Measurements from ENCODE around the gene C2orf42. TPM values are rescaled to one million over a fixed set of nuclear protein-coding genes. Genes with fewer than 3 reads are reported as not detected.
"Not testable (repeated sequence)": the region's sequence is repeated elsewhere in the genome, so short reads cannot be mapped to it uniquely, and the experiment has no call there.

The C2orf42 gene
- total RNA-seq = 9.9 and 13.7 TPM in 2 replicates

DNA sequence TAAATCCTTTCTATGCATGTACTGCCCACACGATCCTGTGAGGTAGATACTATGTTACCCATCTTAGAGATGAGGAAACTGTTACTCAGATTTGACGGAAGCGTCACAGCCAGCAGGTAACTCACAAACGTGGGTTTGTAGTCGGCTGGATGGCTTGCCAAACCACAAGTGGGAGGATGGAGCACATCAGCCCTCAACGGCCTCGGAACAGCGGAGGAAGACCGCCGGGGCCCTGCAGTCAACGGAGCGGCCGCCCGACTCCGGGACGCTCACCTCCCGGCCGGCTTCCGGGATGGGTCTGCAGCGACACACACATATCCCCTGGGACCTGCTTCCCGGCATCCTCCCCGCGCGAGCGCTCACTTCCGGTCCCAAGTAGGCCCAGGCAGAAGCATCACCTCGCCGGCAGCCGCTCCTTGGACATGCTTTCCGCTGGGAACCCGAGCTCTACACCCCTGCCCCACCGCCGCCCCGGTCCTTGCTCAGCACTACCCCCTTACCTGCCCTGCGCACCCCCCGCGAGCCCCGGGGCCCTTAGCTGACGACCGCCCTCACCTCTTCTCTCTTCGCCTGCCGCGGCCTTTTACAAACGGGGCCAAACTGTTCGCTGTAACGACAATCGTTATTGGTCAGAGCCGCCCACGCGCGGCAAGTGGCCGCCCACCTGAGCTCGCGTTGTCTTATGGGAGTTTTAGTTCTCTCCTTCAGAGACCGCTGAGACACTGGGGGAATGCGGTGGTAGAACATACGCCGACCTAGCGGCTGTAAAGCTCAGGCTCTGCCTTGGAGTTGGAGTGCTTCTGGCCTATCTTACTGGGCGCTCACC is at the start of gene C2orf42:
Gene C2orf42 (minus strand): TSS at position 602 of the 826 bp plus-strand sequence. CDS start 9,034 bp downstream, outside the sequence.
- peak; percentile 93 to 97 for DNase-seq (ENCODE audit: low read depth in 2 of 2)

DNA sequence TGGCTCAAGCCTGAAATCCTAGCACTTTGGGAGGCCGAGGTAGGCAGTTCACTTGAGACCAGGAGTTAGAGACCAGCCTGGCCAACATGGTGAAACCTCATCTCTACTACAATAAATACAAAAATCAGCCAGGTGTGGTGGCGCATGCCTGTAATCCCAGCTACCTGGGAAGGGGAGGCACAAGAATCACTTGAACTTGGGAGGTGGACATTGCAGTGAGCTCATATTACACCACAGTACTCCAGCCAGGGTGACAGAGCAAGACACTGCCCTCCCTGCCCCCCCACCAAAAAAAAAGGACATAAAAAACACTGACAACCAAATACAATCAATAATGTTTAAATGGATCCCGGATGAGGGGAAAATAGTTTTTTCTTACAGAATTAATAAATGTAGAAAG is 49.8 kb upstream of the C2orf42 start:
- DNase-seq (ENCODE audit: low read depth in 2 of 2) = no peak

DNA sequence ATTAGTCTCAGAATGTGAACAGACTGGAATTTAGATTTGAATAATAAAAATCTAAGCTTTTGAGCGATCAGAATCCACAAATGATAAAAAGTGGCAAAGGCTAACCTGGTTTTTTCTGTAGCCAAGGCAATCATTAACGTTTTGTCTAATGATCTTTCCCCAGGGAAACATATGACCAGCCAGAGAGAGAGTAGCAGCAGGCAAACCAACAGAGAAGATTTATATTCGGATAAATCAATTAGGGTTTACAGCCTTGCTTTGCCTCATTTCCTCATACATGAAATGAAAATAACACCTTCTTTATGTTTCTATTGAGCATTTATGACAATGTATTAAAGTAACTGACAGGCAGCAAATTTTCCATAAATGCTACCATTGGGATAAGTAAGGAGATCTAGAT is 43.1 kb upstream of the C2orf42 start:
- no peak for DNase-seq (ENCODE audit: low read depth in 2 of 2)

DNA sequence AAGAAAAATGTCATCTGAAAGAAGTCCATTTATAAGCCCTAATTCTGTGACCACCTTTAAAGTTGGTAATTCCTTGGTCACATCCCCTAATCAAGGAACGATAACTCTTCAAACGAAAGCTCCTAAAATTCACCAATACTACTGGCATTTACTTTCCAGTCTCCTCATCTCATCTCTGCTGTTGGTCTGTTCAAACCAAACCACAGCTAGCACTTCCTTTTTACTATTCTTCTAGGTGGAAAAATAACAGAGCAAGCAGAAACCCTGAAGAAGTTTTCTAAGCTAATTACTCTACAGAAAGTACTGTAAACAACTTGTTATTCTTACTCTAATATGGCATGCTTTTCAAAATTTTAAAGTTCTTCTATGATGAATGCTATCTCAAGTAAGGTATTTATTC is 36.0 kb upstream of the C2orf42 start:
- no peak for DNase-seq (ENCODE audit: low read depth in 2 of 2)

DNA sequence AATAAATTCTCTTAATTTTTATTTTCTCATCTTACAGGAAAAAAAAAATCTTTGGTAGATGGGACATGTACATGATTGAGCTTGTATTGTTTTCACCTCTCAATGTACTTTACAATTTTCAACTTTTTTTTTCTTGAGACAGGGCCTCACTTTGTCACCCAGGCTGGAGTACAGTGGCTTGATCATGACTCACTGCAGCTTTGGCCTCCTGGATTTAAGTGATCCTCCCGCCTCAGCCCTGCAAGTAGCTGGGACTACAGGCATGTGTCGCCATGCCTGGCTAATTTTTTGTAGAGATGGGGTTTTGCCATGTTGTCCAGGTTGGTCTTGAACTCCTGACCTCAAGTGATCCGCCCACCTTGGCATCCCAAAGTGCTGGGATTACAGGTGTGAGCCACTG is 32.5 kb upstream of the C2orf42 start:
- not testable (repeated sequence) for DNase-seq (ENCODE audit: low read depth in 2 of 2)

DNA sequence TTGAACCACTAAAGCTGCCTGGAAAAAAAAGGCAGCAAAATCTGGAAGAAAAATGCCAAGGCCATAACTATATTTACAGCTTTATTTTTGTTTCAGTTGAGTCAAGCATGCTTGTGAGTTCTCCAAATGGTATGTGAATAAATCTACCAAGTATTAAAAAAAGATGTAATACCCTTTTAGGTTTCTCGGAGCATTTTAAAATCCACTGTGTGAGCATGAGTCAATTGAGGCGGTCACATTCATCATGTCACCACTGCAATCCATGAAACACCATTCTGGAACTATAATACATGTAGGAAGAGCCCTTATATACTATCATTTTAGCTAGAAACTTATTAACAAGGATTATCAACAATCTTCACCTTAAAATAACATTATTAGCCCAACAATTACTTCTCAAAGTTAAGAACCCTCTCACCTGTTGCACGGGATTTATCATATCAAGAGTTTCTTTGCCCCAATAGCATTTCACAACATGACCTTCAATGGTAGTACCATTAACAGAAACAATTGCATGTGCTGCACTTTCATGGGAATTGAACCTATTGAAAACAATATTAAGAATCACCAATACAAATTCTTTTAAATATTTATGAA is 24.2 kb upstream of the C2orf42 start:
- DNase-seq (ENCODE audit: low read depth in 2 of 2) = no peak

DNA sequence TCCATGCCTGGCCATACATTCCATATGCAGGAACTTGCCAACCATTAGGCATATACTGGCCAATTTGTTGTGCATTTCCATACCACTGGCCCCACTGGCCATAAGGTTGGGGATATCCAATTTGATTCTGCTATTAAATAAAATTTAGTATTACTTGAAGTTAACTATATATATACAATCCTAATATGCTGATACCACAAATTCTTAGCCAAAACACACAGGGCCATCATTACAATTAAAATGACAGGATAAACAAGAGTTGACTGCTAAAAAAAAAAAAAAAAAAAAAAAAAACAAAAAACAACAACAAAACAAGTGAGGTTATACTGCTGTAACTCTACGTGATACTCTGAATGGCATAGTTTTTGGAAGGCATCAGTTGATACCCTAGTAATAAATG is 23.5 kb upstream of the C2orf42 start:
- DNase-seq (ENCODE audit: low read depth in 2 of 2) = no peak

DNA sequence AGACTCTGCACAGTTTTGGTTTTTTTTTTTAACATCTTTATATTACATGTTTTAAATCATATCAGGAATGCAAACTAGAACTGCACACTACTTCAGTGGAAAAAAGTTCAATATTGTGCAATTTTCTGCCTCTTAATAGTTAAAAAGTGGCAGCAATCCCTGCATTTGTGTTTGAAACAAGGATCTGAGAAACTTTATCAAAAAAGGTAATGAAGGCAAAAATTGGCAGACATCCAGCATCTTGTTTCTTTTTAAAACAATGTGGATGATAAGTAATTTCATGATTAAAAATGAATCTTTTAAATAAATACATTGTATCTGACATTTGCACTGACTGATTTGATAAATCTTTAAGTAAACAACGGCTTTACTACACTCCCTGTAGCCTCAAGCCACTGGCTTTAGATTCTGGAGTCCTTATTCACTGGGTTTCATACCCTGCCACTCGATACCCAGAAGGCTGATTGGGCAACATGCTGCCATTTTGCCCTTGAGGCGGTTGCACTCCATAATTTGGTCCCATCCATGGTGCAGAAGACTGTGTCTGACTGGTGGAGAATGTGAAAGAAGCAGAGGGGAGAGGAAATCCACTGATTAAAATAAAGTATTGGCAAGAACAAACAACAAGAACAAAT is 21.6 kb upstream of the C2orf42 start:
- peak in 1 of 2 donors; percentile 9 for DNase-seq (ENCODE audit: low read depth in 2 of 2)

DNA sequence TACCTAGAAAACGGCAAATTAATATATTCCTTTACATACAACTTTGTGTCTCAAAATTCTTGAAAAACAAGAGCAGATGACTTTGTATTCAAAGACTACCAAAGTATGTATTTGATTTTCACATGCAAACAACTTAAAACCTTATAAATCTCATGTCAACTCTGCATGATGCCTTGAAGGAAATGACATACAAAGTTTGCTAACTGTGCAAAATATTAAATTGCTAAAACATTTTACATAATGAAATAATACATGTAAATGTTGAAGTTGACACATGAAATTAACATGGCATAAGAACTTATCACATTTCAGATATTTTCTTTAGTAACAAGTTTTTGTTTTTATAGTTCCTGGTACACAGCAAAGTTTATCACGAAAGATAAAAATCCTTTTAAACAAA is 20.8 kb upstream of the C2orf42 start:
- no peak for DNase-seq (ENCODE audit: low read depth in 2 of 2)

DNA sequence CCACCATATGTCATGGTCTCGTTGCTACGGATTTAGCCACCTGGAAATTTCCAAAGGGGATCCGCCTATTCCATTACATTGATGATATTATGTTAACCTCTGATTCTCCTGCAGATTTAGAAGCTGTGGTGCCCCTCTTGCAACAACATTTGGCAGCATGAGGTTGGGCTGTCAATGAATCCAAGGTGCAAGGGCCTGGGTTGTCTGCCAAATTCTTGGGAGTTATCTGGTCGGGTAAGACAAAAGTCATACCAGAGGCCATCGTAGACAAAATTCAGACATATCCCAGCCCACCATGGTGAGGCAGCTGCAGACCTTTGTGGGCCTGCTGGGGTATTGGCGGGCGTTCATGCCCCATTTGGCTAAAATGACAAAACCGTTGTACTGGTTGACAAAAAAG is 13.6 kb upstream of the C2orf42 start:
- DNase-seq (ENCODE audit: low read depth in 2 of 2) = no peak

DNA sequence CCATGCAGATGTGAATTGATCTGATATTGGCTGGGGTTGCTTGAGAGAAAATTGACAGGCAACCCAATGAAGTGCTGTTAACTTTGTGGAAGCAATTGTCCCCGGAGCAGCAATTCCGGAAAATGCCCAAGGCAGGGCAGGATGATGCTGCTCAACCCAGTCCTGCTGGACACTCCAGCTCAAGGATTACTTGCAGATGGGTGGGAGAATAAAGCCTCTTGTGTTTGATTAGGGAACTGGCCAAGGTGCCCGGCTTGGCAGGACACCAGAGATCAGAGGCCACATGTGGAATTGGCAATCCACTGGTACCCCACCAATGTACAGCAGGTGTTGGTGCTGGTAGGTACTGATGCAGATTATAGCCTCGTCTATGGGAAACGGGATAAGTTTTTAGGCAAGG is 12.3 kb upstream of the C2orf42 start:
- no peak for DNase-seq (ENCODE audit: low read depth in 2 of 2)

DNA sequence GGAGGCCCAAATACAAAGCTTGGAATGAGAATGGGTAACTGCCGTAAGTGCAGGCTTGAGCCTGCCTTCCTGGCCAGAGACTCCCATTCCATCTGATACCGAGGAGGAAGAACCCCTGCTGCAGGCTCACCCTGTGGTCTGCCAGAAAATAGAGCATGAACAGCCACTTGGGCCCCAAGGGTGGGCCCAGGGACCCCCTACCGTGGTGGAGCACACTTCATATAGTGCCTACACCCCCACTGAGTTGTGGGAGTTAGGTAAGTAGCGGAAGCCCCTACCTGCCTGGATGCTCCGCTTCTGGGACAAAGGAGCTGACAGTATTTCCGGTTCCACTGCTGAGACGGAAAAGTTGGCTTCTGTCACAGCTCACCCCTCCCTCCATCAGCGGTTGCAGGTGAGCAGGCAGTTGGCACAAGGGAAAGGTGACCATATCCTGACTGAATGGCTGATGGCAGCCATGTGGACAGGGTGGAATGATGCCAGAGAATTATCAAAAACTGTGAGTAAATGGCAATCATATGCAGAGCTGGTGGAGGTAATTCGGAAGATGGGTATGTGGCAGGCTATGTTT is 11.5 kb upstream of the C2orf42 start:
- no peak for DNase-seq (ENCODE audit: low read depth in 2 of 2)

DNA sequence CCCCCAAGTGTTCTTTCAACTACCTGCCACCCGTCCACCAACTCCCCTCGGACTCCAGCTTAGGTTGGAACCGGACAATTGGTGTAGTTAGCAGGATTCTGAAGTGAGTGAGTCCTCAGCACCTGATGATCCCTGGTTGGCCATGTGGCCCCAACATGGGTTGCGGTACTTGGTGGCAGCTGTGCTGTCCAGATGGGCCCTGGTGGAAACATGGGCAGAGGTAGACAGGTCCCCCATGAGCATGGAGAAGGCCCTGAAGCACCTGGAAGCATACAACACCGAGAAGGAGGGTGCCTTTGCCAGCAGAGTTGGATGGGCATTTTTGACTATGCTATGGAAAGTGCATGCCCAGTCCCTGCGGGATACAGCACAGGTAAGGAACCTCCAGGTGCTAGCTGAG is 11.0 kb upstream of the C2orf42 start:
- no peak for DNase-seq (ENCODE audit: low read depth in 2 of 2)

DNA sequence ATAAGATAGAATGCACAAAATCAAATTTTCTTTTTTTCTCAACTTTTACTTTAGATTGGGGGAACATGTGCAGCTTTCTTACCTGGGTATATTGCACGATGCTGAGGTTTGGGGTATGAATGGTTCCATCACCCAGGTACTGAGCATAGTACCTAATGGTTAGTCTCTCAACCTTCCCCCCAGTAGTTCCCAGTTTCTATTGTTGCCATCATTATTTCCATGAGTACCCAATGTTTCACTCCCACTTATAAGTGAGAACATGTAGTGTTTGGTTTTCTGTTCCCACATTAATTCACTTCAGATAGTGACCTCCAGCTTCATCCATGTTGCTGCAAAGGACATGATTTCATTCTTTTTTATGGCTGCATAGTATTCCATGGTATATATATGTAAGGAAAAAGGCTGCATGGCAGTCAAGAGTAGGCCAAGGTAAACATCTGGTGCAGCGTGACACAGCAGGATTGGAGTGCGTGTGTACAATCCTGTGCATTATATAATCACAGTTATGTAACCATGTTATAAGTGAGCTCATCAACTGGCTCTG is 10.5 kb upstream of the C2orf42 start:
- no peak for DNase-seq (ENCODE audit: low read depth in 2 of 2)

DNA sequence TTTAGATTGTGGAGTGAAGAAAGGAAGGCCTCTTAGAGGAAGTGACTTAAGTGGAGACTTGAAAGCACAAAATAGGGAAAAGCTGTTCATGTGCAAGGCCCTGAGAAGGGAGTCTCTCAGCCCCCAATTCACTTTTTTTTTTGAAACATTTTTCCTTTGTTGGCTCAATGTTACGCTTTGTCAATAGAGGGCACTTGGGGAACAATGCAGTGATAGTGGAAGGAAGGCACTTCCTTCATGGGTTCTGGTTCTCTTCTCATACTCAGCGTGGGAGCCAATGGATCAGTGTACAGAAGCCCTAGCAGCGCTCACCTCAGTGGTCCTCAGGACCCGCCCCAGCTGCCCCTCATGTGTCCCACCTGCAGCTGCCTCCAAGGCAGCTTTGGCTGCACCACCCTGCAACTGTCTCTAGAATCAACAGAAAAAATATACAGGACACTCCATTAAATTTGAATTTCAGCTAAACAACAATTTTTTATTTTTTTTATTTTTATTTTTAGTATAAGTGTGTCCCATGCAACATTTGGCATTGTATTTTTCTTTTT is 8.6 kb upstream of the C2orf42 start:
- DNase-seq (ENCODE audit: low read depth in 2 of 2) = no peak

DNA sequence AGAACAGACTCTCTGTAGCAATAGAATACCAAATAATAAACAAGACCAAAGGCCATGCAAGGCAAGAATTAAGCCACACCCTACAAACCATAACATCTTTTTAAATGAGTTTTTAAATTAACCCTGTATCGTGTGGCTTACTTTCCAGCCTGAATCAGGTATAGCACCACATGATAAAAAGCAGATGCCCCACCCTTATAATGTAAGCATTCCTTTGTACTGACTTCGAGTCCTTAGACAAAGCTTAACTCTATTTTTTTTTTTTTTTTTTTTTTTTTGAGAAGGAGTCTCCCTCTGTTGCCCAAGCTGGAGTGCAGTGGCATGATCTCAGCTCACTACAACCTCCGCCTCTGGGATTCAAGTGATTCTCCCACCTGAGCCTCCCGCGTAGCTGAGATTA is 1.7 kb upstream of the C2orf42 start:
- DNase-seq (ENCODE audit: low read depth in 2 of 2) = no peak

DNA sequence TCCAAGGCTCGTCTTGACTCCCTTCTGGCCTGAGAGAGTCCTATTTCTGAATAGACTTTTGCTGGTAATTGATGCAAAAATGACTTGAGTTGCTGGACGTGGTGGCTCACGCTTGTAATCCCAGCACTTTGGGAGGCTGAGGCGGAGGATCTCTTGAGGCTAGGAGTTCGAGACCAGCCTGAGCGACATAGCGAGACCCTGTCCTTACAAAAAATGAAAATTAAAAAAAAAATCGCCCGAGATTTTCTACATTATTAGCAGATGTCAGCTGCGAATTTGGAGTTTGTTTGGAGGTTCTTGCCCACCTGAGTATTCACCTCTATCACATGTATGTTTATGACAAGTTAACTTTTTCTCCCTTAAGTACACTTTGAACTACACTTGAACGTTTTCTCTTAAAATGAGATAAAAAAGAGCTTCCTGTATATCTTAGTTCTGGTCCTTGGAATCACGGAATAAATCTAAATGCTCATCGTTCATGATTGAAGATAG is 471 bp upstream of the C2orf42 start:
- no peak for DNase-seq (ENCODE audit: low read depth in 2 of 2)

DNA sequence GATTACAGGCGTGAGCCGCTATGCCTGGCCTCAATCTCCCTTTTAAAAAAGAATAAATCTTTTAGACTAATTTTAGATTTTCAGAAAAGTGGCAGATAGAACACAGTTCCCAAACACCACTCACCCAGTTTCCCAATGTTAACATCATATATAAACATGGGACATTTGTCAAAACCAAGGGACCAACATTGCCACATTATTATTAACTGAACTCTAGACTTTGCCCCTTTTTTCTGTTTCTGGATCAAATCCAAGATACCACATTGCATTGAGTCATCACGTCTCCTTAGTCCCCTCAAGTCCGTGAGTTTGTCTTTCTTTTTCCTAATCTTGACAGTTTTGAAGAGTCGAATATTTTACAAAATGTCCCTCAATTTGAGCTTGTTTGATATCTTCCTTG is 2.4 kb downstream of the C2orf42 start:
- no peak for DNase-seq (ENCODE audit: low read depth in 2 of 2)

DNA sequence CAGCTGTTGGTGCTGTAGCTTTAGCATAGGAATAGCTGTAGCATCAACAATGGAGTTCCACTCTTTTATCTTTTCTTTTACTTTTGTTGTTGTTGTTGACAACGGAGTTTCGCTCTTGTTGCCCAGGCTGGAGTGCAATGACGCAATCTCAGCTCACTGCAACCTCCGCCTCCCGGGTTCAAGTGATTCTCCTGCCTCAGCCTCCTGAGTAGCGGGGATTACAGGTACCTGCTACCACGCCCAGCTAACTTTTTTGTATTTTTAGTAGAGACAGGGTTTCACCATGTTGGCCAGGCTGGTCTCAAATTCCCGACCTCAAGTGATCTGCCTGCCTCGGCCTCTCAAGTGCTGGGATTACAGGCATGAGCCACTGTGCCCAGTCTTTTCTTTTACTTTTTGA is 3.6 kb downstream of the C2orf42 start:
- DNase-seq (ENCODE audit: low read depth in 2 of 2) = not testable (repeated sequence)

DNA sequence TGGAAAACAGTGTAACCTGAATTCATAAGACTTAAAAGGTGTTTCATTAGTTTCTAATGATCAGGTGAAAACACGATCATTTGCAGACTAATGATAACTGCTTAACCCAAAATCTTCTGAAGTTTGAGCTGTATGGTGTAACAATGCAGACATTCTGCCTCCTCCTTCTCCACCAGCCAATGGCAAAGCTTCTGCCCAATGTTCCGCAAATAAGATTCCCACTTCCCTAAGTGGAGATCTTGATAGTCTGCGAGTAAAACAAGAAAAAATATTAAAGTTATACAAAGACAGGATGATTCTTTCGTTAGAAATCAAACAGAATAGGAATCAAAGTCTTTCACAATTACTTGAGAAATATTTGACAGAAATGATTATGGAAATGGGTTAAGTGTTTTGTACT is 8.1 kb downstream of the C2orf42 start:
- no peak for DNase-seq (ENCODE audit: low read depth in 2 of 2)

DNA sequence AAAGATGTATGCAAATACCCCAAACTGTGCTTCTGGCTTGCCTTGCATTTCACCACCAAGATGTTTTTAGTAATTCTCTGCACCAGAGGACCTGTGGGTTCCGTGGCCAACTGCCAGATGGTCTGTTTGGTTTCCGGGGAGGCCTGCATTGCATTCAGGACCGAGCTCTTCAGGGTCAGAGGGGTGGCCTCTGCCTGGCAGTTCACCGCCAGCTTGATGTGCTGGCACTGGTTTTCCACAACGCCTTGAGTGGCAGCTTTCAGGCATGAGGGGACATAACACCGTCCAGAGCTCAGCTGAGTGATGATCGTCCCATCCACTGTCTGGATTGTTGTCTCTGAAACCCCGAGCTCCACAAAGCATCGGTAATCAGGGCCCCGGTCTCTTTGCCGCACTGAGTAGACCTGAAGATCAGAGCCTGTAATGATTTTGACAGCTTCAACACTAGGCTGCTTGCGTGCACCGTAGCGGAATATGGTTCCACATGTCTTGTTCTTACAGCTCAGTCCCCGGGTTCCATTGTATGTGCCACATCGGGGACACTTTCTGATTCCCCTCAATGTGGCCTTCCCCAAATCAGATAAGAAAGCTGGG is 9.4 kb downstream of the C2orf42 start:
- DNase-seq (ENCODE audit: low read depth in 2 of 2) = no peak
